Measurements from ENCODE around the gene SORBS2. TPM values are rescaled to one million over a fixed set of nuclear protein-coding genes. Genes with fewer than 3 reads are reported as not detected.
"Not testable (repeated sequence)": the region's sequence is repeated elsewhere in the genome, so short reads cannot be mapped to it uniquely, and the experiment has no call there.

SORBS2 gene
- total RNA-seq, 1 donor from 2014 or later = 94.2 TPM

- Mint-ChIP-seq H3K4me1 (ENCODE audit: low read depth) (peaks cover 17% of the 10 kb centered on the region), H3K9me3 (ENCODE audit: low read depth) (peaks cover 20% of the 10 kb centered on the region)
Observed at GRCh38 chr4:185562531-185562930, 249.5 kb downstream of the SORBS2 start.

GRCh38 chr4:185560316-185560715 is 251.7 kb downstream of the SORBS2 start:
- Mint-ChIP-seq H3K27me3 (no peaks in the 10 kb centered on the region), H3K9me3 (ENCODE audit: low read depth) (peaks cover 35% of the 10 kb centered on the region), H3K4me1 (ENCODE audit: low read depth) (peaks cover 8% of the 10 kb centered on the region), H3K36me3 (ENCODE audit: insufficient read depth) (peaks cover 3% of the 10 kb centered on the region), H3K4me3 (ENCODE audit: low read depth) (no peak overlapping the region), H3K27ac (peak overlapping the region; percentile 93)
- TF ChIP-seq, protein P1, sequence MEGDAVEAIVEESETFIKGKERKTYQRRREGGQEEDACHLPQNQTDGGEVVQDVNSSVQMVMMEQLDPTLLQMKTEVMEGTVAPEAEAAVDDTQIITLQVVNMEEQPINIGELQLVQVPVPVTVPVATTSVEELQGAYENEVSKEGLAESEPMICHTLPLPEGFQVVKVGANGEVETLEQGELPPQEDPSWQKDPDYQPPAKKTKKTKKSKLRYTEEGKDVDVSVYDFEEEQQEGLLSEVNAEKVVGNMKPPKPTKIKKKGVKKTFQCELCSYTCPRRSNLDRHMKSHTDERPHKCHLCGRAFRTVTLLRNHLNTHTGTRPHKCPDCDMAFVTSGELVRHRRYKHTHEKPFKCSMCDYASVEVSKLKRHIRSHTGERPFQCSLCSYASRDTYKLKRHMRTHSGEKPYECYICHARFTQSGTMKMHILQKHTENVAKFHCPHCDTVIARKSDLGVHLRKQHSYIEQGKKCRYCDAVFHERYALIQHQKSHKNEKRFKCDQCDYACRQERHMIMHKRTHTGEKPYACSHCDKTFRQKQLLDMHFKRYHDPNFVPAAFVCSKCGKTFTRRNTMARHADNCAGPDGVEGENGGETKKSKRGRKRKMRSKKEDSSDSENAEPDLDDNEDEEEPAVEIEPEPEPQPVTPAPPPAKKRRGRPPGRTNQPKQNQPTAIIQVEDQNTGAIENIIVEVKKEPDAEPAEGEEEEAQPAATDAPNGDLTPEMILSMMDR (IDR thresholded peaks at IDR 0.05; ENCODE audit: unreplicated experiment) = no peak
- no peak for DNase-seq (ENCODE audit: low spot score, unreplicated experiment)

More at GRCh38 chr4:185562531-185562930, 249.5 kb downstream of the SORBS2 start:
- H3K4me3 Mint-ChIP-seq (ENCODE audit: low read depth) = no peak overlapping the region
- no peak for DNase-seq (ENCODE audit: low spot score, unreplicated experiment)
- H3K36me3 Mint-ChIP-seq (ENCODE audit: insufficient read depth) = peaks cover 3% of the 10 kb centered on the region
- H3K27me3 Mint-ChIP-seq = no peaks in the 10 kb centered on the region
- TF ChIP-seq, protein P1 (IDR thresholded peaks at IDR 0.05; ENCODE audit: unreplicated experiment) = no peak
- H3K27ac Mint-ChIP-seq = no peak overlapping the region

DNA sequence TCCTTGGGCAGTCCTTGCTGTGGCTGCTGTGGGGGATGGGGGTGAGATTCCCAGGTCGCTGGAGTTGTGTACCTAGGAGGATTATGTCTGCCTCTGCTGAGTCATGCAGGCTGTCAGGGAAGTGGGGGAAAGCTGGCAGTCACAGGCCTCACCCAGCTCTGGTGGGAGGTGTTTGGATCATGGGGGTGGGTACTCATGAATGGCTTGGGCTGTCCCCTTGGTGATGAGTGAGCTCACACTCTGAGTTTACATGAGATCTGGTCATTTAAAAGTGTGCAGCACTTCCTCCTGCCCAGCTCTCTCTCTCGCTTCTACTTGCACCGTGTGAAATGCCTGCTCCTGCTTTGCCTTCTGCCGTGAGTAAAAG is 252.1 kb downstream of the SORBS2 start:
- Mint-ChIP-seq H3K4me3 (ENCODE audit: low read depth) (no peak overlapping the region), H3K4me1 (ENCODE audit: low read depth) (peaks cover 8% of the 10 kb centered on the region), H3K27ac (peak overlapping the region; percentile 93), H3K9me3 (ENCODE audit: low read depth) (peaks cover 35% of the 10 kb centered on the region), H3K36me3 (ENCODE audit: insufficient read depth) (peaks cover 3% of the 10 kb centered on the region), H3K27me3 (no peaks in the 10 kb centered on the region)
- TF ChIP-seq, protein P1 (IDR thresholded peaks at IDR 0.05; ENCODE audit: unreplicated experiment) = no peak
- DNase-seq (ENCODE audit: low spot score, unreplicated experiment) = peak; percentile 12

DNA sequence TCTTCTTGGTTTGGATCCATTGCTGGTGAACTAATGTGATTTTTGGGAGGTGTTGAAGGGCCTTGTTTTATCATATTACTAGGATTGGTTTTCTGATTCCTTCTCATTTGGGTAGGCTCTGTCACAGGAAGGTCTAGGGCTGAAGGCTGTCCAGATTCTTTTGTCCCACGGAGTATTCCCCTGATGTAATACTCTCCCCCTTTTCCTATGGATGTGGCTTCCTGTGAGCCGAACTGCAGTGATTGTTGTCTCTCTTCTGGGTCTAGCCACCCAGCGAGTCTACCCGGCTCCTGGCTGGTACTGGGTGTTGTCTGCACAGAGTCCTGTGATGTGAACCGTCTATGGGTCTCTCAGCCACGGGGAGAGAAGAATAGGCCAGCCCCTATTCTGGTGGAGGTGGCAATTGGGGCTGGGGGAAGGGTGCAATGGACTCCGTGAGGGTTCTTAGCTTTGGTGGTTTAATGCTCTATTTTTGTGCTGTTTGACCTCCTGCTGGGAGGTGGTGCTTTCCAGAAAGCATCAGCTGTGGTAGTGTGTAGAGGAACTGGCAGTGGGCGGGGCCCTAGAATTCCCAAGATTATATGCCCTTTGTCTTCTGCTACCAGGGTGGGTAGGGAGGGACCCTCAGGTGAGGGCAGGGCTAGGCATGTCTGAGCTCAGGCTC is 252.6 kb downstream of the SORBS2 start:
- H3K4me3 Mint-ChIP-seq (ENCODE audit: low read depth); H3K4me1 Mint-ChIP-seq (ENCODE audit: low read depth); H3K27me3 Mint-ChIP-seq; DNase-seq (ENCODE audit: low spot score, unreplicated experiment); H3K36me3 Mint-ChIP-seq (ENCODE audit: insufficient read depth): not testable (repeated sequence)
- H3K27ac Mint-ChIP-seq = peak overlapping the region; percentile 93
- peaks cover 31% of the 10 kb centered on the region for H3K9me3 Mint-ChIP-seq (ENCODE audit: low read depth)

DNA sequence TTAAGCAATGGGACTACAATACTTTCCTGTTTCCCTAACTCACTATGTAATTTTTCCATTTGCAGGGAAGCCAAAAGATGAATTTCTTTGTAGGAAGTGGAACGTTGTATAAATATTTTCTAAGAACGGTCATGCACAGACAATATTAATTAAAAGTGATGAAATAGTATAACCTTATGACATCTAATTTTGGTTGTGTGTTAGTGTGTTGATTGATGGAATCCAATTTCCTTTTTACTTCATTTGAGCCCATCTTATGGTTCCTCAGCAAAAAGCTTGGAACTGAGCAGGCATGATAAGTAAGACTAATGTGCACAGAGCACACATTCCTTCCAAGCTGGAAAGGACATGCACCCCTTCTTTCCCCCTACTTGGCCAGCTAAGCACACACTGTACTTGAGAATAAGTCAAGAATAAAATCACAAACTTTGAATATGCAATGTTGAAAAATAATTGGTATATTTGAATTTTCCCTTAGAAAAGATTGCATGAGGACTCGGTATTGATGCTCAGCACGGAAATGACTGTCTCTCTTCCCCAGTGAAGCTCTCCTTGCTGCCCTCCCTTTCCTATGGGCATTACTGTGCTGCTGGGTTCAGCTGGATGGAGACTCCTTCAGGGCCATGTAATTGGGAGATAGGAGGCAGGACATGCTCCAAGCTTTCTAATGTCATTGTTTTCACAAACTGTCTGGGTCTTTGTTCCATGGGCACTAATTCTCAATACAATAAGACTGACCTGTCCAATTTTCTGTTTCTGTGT is 257.4 kb downstream of the SORBS2 start:
- Mint-ChIP-seq H3K4me3 (ENCODE audit: low read depth) (no peak overlapping the region), H3K4me1 (ENCODE audit: low read depth) (peaks cover 3% of the 10 kb centered on the region), H3K27ac (no peak overlapping the region), H3K36me3 (ENCODE audit: insufficient read depth) (peaks cover 3% of the 10 kb centered on the region), H3K9me3 (ENCODE audit: low read depth) (peaks cover 30% of the 10 kb centered on the region), H3K27me3 (peaks cover 8% of the 10 kb centered on the region)
- no peak for DNase-seq (ENCODE audit: low spot score, unreplicated experiment)
- TF ChIP-seq, protein P1 (IDR thresholded peaks at IDR 0.05; ENCODE audit: unreplicated experiment) = no peak

Measured in progenitor cell of endocrine pancreas (in vitro differentiated cells).